HEK293 (cell line): ENCODE results near the gene SLC25A47.
"Not testable (repeated sequence)": the region's sequence is repeated elsewhere in the genome, so short reads cannot be mapped to it uniquely, and the experiment has no call there.

ENCODE experiments used
- CTCF ChIA-PET: fragments of 350-600 bp; formaldehyde crosslinking; extraction: SDS; loops from one replicate; lab custom pipeline; 2021; ENCODE audit warnings: antibody characterized with exemption; lab: Yijun Ruan, JAX
- POLR2A ChIA-PET: fragments of 300-600 bp; formaldehyde crosslinking; extraction: SDS; loops from one replicate; lab custom pipeline; 2020; ENCODE audit warnings: antibody characterized with exemption, inconsistent platforms; lab: Yijun Ruan, JAX
- H3K27ac ChIP-seq: fragments of 200-500 bp; sonication (Bioruptor generic); 2 replicates; pipeline ENCODE4 v1.5.1; 2014; ENCODE audit warnings: low read depth, low read length, control low read depth, inconsistent platforms; ENCODE audit errors: extremely low read depth
- H3K36me3 ChIP-seq, 2 experiments: fragments of 200-500 bp in 1 of 2; sonication (Bioruptor generic) in 1 of 2; 1 replicate in 1 of 2; 2 replicates in 1 of 2; pipeline ENCODE4 v1.5.1; 2014 to 2017; ENCODE audit warnings: inconsistent platforms in 2 of 2, low read length in 2 of 2; ENCODE audit not compliant: control insufficient read depth in 2 of 2, insufficient read depth in 1 of 2
- H3K4me1 ChIP-seq: fragments of 200-500 bp; sonication (Bioruptor generic); 2 replicates; pipeline ENCODE4 v1.5.1; 2014; ENCODE audit warnings: mild to moderate bottlenecking, low read length, inconsistent platforms; ENCODE audit not compliant: control insufficient read depth, insufficient read depth
- H3K4me3 ChIP-seq: 2 replicates; pipeline ENCODE4 v1.5.1; 2011; ENCODE audit warnings: low read depth, mild to moderate bottlenecking, control low read depth, low read length, moderate library complexity
- H3K9me3 ChIP-seq: fragments of 200-500 bp; sonication (Bioruptor generic); 2 replicates; pipeline ENCODE4 v1.5.1; 2014; ENCODE audit warnings: low read depth, low read length, inconsistent platforms; ENCODE audit not compliant: control insufficient read depth, insufficient read depth
- GLI4 ChIP-seq: fragments of 450-650 bp; formaldehyde crosslinking; IDR thresholded peaks from 2 replicates; pipeline ENCODE4 v1.5.1; 2016; ENCODE audit warnings: missing biosample characterization, missing genetic modification characterization
- OSR2 ChIP-seq: fragments of 450-650 bp; formaldehyde crosslinking; IDR thresholded peaks from 2 replicates; pipeline ENCODE4 v1.5.1; 2016; ENCODE audit warnings: missing biosample characterization, missing genetic modification characterization
- ZBTB17 ChIP-seq: fragments of 450-650 bp; formaldehyde crosslinking; IDR thresholded peaks from 2 replicates; pipeline ENCODE4 v1.5.1; 2016; ENCODE audit warnings: missing biosample characterization, missing genetic modification characterization
- ZNF211 ChIP-seq: fragments of 450-650 bp; formaldehyde crosslinking; IDR thresholded peaks from 2 replicates; pipeline ENCODE4 v1.5.1; 2016; ENCODE audit warnings: low read depth, missing biosample characterization, missing genetic modification characterization
- ZNF600 ChIP-seq: fragments of 450-650 bp; formaldehyde crosslinking; IDR thresholded peaks from 2 replicates; pipeline ENCODE4 v1.5.1; 2016; ENCODE audit warnings: missing biosample characterization, missing genetic modification characterization
- TF ChIP-seq, protein P1 (sequence below): fragments of 450-650 bp; formaldehyde crosslinking; IDR thresholded peaks from 2 replicates; pipeline ENCODE4 v1.5.1; 2016; ENCODE audit warnings: missing biosample characterization, missing genetic modification characterization
- TF ChIP-seq, protein P2 (sequence below): fragments of 450-650 bp; formaldehyde crosslinking; IDR thresholded peaks from 2 replicates; pipeline ENCODE4 v1.5.1; 2017; ENCODE audit warnings: missing biosample characterization, missing genetic modification characterization
- TF ChIP-seq, protein P3 (sequence below): fragments of 450-650 bp; formaldehyde crosslinking; IDR thresholded peaks from 2 replicates; pipeline ENCODE4 v1.5.1; 2016; ENCODE audit warnings: missing biosample characterization, missing genetic modification characterization, borderline replicate concordance
- TF ChIP-seq, protein P4 (sequence below): fragments of 450-650 bp; formaldehyde crosslinking; IDR thresholded peaks from 2 replicates; pipeline ENCODE4 v1.5.1; 2017; ENCODE audit warnings: missing biosample characterization, missing genetic modification characterization

The SLC25A47 gene

DNA sequence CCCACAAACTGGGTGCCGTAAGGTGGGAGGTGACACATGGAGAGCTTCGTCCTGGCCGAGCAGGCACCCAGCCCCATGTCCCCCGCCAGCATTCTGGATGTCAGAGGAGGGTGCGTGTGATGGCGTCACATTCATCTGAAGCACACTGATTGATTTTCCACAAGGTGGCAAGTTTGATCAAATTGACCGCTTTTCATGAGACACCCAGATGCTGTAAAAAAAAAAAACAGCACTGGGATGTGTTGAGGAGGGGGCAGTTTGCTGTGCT, 41.1 kb upstream of the SLC25A47 start (continued):
- TF ChIP-seq, protein P1, sequence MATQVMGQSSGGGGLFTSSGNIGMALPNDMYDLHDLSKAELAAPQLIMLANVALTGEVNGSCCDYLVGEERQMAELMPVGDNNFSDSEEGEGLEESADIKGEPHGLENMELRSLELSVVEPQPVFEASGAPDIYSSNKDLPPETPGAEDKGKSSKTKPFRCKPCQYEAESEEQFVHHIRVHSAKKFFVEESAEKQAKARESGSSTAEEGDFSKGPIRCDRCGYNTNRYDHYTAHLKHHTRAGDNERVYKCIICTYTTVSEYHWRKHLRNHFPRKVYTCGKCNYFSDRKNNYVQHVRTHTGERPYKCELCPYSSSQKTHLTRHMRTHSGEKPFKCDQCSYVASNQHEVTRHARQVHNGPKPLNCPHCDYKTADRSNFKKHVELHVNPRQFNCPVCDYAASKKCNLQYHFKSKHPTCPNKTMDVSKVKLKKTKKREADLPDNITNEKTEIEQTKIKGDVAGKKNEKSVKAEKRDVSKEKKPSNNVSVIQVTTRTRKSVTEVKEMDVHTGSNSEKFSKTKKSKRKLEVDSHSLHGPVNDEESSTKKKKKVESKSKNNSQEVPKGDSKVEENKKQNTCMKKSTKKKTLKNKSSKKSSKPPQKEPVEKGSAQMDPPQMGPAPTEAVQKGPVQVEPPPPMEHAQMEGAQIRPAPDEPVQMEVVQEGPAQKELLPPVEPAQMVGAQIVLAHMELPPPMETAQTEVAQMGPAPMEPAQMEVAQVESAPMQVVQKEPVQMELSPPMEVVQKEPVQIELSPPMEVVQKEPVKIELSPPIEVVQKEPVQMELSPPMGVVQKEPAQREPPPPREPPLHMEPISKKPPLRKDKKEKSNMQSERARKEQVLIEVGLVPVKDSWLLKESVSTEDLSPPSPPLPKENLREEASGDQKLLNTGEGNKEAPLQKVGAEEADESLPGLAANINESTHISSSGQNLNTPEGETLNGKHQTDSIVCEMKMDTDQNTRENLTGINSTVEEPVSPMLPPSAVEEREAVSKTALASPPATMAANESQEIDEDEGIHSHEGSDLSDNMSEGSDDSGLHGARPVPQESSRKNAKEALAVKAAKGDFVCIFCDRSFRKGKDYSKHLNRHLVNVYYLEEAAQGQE (tag by site-specific recombination) = no peak
- no peak for TF ChIP-seq GLI4 (tag by site-specific recombination)
- TF ChIP-seq, protein P2, sequence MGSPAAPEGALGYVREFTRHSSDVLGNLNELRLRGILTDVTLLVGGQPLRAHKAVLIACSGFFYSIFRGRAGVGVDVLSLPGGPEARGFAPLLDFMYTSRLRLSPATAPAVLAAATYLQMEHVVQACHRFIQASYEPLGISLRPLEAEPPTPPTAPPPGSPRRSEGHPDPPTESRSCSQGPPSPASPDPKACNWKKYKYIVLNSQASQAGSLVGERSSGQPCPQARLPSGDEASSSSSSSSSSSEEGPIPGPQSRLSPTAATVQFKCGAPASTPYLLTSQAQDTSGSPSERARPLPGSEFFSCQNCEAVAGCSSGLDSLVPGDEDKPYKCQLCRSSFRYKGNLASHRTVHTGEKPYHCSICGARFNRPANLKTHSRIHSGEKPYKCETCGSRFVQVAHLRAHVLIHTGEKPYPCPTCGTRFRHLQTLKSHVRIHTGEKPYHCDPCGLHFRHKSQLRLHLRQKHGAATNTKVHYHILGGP = no peak
- TF ChIP-seq, all 188 proteins: peak for 0

DNA sequence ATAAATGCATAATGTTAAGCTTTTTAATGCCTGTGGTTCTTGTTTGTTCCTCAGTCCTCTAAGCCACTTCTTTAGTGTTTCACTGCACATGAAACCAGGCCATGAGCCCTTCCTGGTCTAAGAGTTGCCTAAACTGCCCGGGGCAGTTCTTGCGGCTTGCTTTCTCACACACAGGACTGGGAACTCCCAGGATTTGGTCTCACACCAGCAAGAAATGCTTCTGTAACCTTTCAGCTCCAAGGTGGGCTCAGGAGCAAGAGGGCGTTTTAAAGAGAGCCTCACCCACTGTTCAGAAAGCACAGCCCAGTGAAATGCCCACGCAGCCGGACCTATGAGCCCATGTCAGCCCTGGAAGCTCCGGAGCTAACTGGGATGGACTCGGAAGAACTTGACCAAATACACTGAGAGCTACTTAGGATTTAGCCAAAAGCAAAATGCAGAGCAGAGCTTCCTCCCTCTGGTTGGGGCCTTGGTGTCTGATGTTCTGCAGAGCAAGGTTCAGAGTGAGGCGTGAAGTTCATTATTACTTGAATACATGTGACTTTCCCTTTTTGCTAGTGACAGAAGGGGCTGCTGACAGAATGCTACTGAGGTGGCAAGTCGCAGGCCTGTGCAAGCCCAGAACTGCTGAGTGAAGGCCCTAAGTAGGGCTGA, 40.2 kb upstream of the SLC25A47 start:
- no peaks in the 10 kb centered on the region; the same call in 1 of the 2 replicates for H3K4me1 ChIP-seq
- 0 out of 2 replicates have a peak overlapping the region, but pooled peaks have one; percentile 37 for H3K27ac ChIP-seq
- CTCF ChIA-PET = interaction anchor here (0.6 to 2.6 kb wide), 3 partner anchors 19 to 42 kb away, joined by 3 to 10 read pairs (median 4); no protein-coding TSS in a partner anchor

DNA sequence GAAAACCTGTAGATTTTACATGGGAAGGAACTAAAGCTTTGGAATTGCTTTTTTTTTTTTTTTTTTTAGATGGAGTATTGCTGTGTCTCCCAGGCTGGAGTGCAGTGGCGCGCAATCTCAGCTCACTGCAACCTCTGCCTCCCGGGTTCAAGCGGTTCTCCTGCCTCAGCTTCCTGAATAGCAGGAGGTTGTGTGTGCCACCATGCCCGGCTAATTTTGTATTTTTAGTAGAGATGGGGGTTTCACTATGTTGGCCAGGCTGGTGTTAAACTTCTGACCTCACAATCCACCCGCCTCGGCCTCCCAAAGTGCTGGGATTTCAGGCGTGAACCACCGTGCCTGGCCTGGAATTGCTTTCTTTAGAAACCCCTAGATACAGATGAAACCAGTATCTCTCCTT, 39.7 kb upstream of the SLC25A47 start:
- CTCF ChIA-PET = interaction anchor here (2.6 to 3.5 kb wide), 2 partner anchors 13 to 42 kb away, joined by 10 to 30 read pairs; no protein-coding TSS in a partner anchor
- H3K4me1 ChIP-seq, H3K9me3 ChIP-seq, POLR2A ChIA-PET, H3K4me3 ChIP-seq, H3K27ac ChIP-seq: not testable (repeated sequence)
- TF ChIP-seq ZNF600 (tag by site-specific recombination) = 0 out of 2 replicates have a peak, but pooled peaks have one; percentile 8
- H3K36me3 ChIP-seq = peaks cover 0 to 26% of the 10 kb centered on the region in 2 experiments; a peak in 1 of 3 replicates

More for the DNA sequence above, 40.2 kb upstream of the SLC25A47 start:
- Histone ChIP-seq H3K9me3 (no peaks in the 10 kb centered on the region), H3K36me3 (peaks cover 0 to 31% of the 10 kb centered on the region in 2 experiments; a peak in 1 of 3 replicates), H3K4me3 (no peak overlapping the region)
- TF ChIP-seq, protein P3, sequence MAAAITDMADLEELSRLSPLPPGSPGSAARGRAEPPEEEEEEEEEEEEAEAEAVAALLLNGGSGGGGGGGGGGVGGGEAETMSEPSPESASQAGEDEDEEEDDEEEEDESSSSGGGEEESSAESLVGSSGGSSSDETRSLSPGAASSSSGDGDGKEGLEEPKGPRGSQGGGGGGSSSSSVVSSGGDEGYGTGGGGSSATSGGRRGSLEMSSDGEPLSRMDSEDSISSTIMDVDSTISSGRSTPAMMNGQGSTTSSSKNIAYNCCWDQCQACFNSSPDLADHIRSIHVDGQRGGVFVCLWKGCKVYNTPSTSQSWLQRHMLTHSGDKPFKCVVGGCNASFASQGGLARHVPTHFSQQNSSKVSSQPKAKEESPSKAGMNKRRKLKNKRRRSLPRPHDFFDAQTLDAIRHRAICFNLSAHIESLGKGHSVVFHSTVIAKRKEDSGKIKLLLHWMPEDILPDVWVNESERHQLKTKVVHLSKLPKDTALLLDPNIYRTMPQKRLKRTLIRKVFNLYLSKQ (tag by site-specific recombination) = no peak
- TF ChIP-seq OSR2 (tag by site-specific recombination) = peak; percentile 56; the same call in 1 of the 2 replicates
- TF ChIP-seq ZNF600 (tag by site-specific recombination) = peak; percentile 92
- POLR2A ChIA-PET = no interaction called here

DNA sequence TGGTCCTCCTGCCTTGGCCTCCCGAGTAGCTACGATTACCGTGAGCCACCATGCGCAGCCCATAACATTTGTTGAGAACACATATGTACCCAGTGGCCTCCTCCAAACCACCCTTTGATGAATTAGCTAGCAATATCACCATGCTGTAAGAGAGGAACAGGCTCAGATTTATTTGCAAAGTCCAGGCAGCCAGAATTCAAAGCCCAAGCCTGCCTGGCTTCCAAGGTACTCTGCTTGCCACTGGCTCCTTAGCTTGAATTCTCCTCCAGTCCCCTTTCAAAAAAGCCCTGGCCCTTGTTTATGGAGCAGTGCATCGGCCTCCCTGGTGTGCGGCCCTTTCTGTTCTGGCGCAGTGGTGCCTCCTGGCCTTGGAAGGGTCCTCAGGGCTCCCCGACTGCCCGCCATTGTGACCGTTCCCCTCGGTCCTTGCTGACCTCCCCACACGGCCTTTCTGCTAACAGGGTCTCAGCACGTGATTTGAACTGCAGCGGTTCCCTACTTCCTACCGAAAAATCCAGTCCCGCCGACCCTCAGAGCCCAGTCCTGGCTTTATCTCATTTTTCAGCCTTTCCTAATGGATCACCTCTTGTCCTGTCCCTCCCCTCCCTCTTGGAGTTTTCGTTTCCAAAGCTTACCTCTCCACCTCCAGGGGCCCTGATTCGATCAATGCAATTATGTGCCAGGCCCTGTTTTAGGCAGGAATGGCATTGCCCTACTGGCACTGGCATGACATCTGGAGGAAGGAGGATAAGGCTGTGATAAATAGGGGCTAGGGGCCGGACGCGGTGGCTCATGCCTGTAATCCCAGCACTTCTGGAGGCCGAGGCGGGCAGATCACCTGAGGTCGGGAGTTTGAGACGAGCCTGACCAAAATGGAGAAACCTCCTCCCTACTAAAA, 38.9 kb upstream of the SLC25A47 start:
- Histone ChIP-seq H3K4me1 (no peaks in the 10 kb centered on the region; the same call in 1 of the 2 replicates), H3K9me3 (no peaks in the 10 kb centered on the region), H3K4me3 (no peak overlapping the region), H3K36me3 (peaks cover 0 to 20% of the 10 kb centered on the region in 2 experiments; a peak in 2 of 3 replicates), H3K27ac (peak overlapping the region; percentile 38; the same call in 1 of the 2 replicates)
- ChIA-PET POLR2A (no interaction called here), CTCF (interaction anchor here (0.6 to 3.5 kb wide), 11 partner anchors 11 to 1381 kb away, joined by 3 to 30 read pairs (median 5); no protein-coding TSS in a partner anchor)
- TF ChIP-seq, protein P4, sequence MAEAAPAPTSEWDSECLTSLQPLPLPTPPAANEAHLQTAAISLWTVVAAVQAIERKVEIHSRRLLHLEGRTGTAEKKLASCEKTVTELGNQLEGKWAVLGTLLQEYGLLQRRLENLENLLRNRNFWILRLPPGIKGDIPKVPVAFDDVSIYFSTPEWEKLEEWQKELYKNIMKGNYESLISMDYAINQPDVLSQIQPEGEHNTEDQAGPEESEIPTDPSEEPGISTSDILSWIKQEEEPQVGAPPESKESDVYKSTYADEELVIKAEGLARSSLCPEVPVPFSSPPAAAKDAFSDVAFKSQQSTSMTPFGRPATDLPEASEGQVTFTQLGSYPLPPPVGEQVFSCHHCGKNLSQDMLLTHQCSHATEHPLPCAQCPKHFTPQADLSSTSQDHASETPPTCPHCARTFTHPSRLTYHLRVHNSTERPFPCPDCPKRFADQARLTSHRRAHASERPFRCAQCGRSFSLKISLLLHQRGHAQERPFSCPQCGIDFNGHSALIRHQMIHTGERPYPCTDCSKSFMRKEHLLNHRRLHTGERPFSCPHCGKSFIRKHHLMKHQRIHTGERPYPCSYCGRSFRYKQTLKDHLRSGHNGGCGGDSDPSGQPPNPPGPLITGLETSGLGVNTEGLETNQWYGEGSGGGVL = no peak
- TF ChIP-seq ZBTB17 (tag by site-specific recombination) (0 out of 2 replicates have a peak, but pooled peaks have one; percentile 15), ZNF211 (tag by site-specific recombination) (no peak)
